Tibial artery (tissue), 4 donors: Measurements from ENCODE around the gene SYNGR1.

ENCODE experiments used
- DNase-seq, 2 donors: peaks; one replicate each; pipeline ENCODE4 v3.0.0-alpha.2; 2019
- H3K27ac ChIP-seq, 2 donors: fragments of 200-600 bp; sonication (generic) in 1 of 2; 1 replicate in 1 of 2; 2 replicates in 1 of 2; pipeline ENCODE4 v1.5.1; 2018 to 2019; ENCODE audit warnings: mild to moderate bottlenecking in 1 of 2
- H3K27me3 ChIP-seq, 2 donors: fragments of 200-600 bp; sonication (generic) in 1 of 2; one replicate each; pipeline versions ENCODE4 v1.5.1 to v1.6.0; 2016 to 2019
- H3K36me3 ChIP-seq, 3 donors: fragments of 200-600 bp; sonication (generic) in 2 of 3; one replicate each; pipeline ENCODE4 v1.5.1; 2016 to 2019; ENCODE audit warnings: mild to moderate bottlenecking in 2 of 3
- H3K4me1 ChIP-seq, 4 donors: fragments of 200-600 bp; sonication (generic) in 2 of 4; 1 replicate in 3 of 4; 2 replicates in 1 of 4; pipeline ENCODE4 v1.5.1; 2016 to 2019
- H3K4me3 ChIP-seq, 2 donors: fragments of 200-600 bp; sonication (generic) in 1 of 2; 1 replicate in 1 of 2; 2 replicates in 1 of 2; pipeline ENCODE4 v1.5.1; 2018 to 2019; ENCODE audit warnings: mild to moderate bottlenecking in 2 of 2
- H3K9me3 ChIP-seq, 3 donors: fragments of 200-600 bp; sonication (generic) in 1 of 3; one replicate each; pipeline ENCODE4 v1.5.1; 2016 to 2019
- intact Hi-C: fragments of 100-400 bp; cut with DNase I; formaldehyde crosslinking; loops from one replicate; pipeline ENCODE4 v1.15.0; 2023; ENCODE audit warnings: low total_unique reads
- TF ChIP-seq, protein P1 (sequence below), 2 experiments: fragments of 200-600 bp in 1 of 2; fragments of 450-650 bp in 1 of 2; IDR thresholded peaks; one replicate each; pipeline ENCODE4 v1.5.1; 2017 to 2019; ENCODE audit warnings: antibody characterized with exemption in 2 of 2, mild to moderate bottlenecking in 1 of 2, moderate library complexity in 1 of 2

SYNGR1 gene

GRCh38 chr22:39419911-39420310 lies 70.1 kb downstream of the SYNGR1 start:
- Histone ChIP-seq H3K9me3 (no peaks in the 10 kb centered on the region), H3K27ac (no peak overlapping the region), H3K27me3 (no peaks in the 10 kb centered on the region), H3K36me3 (peaks cover 79 to 100% (median 85%) of the 10 kb centered on the region in 3 donors), H3K4me3 (no peak overlapping the region), H3K4me1 (no peaks in the 10 kb centered on the region)
- intact Hi-C loops: no loop called here
- TF ChIP-seq, protein P1, sequence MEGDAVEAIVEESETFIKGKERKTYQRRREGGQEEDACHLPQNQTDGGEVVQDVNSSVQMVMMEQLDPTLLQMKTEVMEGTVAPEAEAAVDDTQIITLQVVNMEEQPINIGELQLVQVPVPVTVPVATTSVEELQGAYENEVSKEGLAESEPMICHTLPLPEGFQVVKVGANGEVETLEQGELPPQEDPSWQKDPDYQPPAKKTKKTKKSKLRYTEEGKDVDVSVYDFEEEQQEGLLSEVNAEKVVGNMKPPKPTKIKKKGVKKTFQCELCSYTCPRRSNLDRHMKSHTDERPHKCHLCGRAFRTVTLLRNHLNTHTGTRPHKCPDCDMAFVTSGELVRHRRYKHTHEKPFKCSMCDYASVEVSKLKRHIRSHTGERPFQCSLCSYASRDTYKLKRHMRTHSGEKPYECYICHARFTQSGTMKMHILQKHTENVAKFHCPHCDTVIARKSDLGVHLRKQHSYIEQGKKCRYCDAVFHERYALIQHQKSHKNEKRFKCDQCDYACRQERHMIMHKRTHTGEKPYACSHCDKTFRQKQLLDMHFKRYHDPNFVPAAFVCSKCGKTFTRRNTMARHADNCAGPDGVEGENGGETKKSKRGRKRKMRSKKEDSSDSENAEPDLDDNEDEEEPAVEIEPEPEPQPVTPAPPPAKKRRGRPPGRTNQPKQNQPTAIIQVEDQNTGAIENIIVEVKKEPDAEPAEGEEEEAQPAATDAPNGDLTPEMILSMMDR (IDR thresholded peaks at IDR 0.05): no peak
- no peak for DNase-seq

DNA sequence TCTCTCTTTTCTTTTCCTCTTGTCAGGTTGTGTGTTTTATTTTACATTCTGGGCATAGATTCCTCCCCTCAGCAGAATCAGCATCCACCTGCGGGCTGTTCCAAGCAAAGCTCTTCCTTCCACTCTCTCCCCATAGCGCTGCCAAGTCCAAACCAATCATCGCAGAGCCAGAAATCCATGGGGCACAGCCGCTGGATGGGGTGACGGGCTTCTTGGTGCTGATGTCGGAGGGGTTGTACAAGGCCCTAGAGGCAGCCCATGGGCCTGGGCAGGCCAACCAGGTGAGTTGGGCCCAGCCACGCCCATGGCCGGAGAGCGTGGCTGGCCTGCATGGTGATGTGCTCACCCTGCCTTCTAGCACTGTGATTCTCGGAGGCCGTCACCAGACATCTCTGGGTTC lies 71.9 kb downstream of the SYNGR1 start:
- intact Hi-C loops: no loop called here
- peaks cover 78 to 97% (median 79%) of the 10 kb centered on the region in 3 donors for H3K36me3 ChIP-seq
- H3K27me3 ChIP-seq: no peaks in the 10 kb centered on the region
- TF ChIP-seq, protein P1 (IDR thresholded peaks at IDR 0.05): no peak
- no peaks in the 10 kb centered on the region for H3K9me3 ChIP-seq
- DNase-seq: no peak
- no peak overlapping the region for H3K27ac ChIP-seq
- no peak overlapping the region for H3K4me3 ChIP-seq
- H3K4me1 ChIP-seq: no peaks in the 10 kb centered on the region

DNA sequence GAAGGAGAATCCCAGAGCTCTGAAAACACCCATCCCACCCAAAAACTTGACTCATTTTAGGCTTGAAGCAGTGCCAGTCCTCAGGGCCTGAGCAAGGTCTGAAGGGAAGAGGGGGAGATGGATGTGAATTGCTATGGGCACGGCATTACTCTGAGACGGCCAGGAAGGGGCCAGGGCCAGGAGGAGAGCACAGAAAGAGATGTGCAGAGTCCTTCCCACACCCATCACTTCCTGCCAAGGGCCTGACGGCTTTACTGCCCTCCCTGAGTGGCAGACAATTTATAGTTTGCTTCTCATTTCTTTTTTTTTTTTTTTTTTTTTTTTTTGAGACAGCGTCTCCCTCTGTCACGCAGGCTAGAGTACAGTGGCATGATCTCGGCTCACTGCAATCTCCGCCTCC lies 72.3 kb downstream of the SYNGR1 start:
- no peaks in the 10 kb centered on the region for H3K27me3 ChIP-seq
- H3K27ac ChIP-seq: no peak overlapping the region
- H3K9me3 ChIP-seq: no peaks in the 10 kb centered on the region
- intact Hi-C loops: no loop called here
- no peaks in the 10 kb centered on the region for H3K4me1 ChIP-seq
- TF ChIP-seq, protein P1 (IDR thresholded peaks at IDR 0.05): no peak
- H3K4me3 ChIP-seq: no peak overlapping the region
- no peak for DNase-seq
- H3K36me3 ChIP-seq: peaks cover 78 to 97% (median 79%) of the 10 kb centered on the region in 3 donors

DNA sequence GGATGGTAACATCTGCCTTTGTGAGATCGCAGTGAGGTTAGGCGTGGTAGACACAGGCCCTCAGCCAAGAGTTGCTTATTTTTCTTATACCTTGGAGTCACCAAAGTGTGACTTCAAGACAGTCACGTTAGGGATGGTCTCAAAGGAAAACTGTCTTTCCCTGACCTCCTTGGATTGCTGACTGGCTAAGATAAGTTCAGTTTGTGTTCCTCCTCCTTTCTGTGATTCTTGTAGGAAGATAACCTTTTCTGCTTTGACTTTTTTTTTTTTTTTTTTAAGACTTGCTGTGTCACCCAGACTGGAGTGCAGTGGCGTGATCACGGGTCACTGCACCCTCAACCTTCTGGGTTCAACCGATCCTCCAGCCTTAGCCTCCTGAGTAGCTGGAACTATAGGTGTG lies 72.9 kb downstream of the SYNGR1 start:
- TF ChIP-seq, protein P1 (IDR thresholded peaks at IDR 0.05): no peak
- Histone ChIP-seq H3K27ac (no peak overlapping the region), H3K4me1 (no peaks in the 10 kb centered on the region), H3K9me3 (no peaks in the 10 kb centered on the region), H3K4me3 (no peak overlapping the region), H3K36me3 (peaks cover 78 to 97% (median 78%) of the 10 kb centered on the region in 3 donors), H3K27me3 (no peaks in the 10 kb centered on the region)
- intact Hi-C loops: no loop called here
- no peak for DNase-seq

GRCh38 chr22:39423976-39424375 lies 74.2 kb downstream of the SYNGR1 start:
- Histone ChIP-seq H3K27ac (no peak overlapping the region), H3K27me3 (no peaks in the 10 kb centered on the region), H3K4me3 (no peak overlapping the region), H3K4me1 (no peaks in the 10 kb centered on the region), H3K9me3 (no peaks in the 10 kb centered on the region), H3K36me3 (peaks cover 75 to 97% (median 80%) of the 10 kb centered on the region in 3 donors)
- no peak for DNase-seq
- intact Hi-C loops: no loop called here
- TF ChIP-seq, protein P1 (IDR thresholded peaks at IDR 0.05): no peak
